Dedifferentiated amniotic fluid mesenchymal stem cell (primary cell): Measurements from ENCODE around the gene PLAU.
"Not testable (repeated sequence)": the region's sequence is repeated elsewhere in the genome, so short reads cannot be mapped to it uniquely, and the experiment has no call there.

ENCODE experiments used
- DNase-seq: peaks from one replicate; pipeline ENCODE4 v3.0.0-alpha.2; 2016; ENCODE audit errors: extremely low spot score

Gene PLAU

DNA sequence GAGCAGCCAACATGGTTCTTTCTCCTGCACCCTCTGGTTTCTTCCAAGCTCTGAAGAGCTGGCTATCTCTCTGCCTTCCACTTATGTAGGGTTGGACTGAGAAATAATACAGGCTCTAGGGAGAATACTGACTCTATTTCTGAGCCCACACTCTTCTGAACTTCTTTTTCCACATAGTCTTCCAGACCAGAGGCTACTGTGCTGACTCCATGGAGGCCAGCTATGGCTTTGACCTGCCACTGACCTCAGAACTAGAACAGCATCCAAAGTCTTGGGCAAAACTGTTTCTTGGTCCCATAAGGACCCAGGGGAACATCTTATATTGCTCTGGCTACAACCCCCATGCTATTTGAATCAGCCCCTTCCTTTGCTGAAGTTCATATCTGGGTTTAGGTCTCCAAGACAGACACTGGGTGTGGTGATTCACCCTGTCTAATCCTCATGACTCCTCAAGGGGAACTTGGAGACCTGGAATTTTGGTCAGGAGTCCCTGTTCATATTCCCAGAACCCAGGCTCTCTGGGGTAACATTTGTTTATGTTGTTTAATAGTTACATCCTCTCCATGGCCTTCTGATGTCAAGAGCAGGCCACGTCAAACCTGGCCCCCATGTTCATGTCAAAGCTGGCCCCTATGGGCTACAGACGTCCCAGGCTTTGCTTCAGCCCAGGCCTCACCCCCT is 12.1 kb upstream of the PLAU start:
- no peak for DNase-seq

DNA sequence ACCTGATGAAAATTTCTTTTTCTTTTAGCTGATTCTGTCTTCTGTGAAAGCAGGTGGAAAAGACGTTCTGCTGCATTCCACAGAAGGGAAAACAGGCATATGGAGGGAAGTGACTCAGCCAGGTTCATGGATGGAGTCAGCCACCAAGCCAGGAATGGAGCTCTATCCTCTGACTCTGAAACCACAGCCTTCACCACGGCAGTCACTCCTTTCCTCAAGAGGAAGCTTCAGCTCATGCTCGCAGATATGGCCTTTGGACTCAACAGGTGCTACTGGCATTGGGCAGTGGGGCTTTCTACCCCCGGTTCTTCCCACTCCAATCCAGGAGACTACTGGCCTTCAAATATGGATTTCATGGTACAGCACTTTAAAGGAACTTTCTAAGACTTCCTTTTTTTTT is 11.5 kb upstream of the PLAU start:
- peak; percentile 48 for DNase-seq

DNA sequence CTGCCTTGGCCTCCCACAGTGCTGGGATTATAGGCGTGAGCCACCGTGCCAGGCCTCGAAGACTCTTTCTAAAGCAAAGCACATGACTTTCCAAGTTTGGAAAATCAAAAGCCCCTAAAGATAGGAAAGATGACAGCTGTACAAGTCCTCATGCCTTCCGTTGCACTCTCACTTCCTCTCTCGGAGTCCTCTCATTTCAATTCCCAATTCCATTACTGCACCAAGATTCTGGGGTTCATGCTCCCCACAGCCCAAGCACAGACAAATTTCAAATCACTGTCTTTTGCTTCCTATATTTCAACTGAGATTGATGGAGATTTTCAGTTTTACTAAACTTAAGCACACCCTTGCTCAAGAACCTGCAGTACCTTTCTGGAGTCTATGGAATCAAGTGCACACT is 10.9 kb upstream of the PLAU start:
- no peak for DNase-seq

- no peak for DNase-seq
Measured at GRCh38 chr10:73901261-73901660, 9.7 kb upstream of the PLAU start.

DNA sequence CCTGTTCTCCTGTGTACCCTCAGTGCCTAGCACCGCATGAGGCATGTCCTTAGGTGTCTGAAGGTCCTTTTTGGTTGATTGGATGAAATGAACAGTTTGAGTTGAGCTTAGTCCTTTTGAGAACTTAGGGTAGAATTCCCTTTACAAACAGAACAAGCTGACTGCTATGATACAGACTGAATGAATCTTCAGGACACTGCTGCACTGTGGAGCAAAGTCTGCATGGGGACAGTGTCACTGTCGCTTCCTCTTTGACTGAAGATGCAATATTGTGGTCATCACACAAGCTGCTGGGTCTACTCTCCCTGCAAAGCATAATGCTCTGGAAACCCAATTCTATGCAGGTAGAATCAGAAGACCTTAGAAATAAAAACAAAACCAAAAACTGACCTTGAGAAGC is 8.6 kb upstream of the PLAU start:
- DNase-seq: no peak

DNA sequence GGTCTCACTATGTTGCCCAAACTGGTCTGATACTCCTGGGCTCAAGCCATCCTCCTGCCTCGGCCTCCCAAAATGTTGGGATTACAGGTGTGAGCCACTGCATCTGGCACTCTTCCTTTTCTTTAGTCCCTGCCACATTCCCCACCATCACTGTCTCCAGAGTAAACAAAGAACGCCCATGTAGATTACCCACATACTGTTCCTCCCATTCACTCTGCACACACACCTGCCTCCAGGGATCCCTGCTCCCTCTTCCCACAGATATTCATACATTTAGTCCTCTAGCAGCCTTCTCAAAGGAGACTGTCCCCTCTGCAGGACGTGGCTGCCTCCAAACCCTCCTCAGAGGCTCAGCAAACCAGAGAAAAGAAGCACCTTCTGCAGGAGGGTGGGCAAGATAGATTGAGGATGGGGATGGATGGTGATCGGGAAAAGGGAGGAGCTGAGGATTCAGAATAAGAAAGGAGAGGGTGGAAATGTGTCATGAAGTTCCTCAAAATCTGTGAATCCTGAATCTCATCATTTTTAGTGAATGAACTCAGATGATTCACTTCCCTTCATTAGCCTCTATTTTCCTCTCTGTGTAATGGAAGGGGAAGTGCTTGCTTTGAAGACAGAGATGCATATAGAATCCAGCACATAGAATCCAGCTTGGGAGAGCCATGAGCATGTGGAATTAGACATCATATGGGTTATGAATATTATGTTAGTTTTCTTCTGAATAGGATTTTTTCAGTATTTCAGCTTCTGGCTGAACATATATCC is 5.5 kb upstream of the PLAU start:
- no peak for DNase-seq

DNA sequence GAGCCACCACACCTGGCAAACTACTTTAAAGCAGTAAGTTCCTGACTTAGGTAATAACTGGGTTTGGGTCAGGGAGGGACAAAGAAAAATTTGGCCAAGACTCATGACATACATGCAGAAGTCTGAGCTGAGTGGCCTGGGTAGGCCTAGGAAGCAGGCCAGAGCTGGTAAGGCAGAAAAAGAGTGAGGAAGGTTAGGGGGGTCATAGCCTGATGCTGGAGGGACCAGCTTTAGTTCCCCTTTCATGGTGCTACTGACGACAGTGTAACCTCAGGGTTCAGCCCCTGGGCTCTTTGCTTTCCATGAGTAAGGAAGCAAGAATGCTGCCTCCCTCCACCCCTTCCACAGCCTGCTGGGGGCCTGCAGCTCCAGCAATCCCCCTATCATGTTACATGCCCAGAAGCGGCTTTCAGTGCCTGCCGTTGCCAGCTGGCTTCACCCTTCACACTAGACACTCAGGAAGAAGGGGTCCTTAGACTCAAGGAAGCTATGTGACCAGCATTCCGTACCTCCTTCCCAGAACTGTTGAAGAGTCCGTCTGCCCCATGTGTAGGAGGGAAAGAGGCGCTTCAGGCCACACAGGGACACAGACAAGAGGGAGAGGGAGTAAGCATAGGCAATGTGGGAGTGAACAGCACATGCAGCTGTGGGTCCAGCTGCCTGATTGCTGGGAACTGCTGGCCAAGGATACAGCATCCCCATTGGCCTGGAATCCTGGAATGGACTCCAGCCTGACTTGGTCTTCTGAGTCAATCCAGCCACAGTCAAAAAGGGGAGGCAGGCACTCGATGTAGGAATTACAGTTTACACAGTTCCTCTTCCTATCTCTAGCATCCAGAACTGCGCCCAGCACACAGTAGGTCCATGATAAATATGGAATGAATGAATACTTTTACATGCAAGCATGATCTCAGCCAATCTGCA is 4.1 kb upstream of the PLAU start:
- peak; percentile 91 for DNase-seq

DNA sequence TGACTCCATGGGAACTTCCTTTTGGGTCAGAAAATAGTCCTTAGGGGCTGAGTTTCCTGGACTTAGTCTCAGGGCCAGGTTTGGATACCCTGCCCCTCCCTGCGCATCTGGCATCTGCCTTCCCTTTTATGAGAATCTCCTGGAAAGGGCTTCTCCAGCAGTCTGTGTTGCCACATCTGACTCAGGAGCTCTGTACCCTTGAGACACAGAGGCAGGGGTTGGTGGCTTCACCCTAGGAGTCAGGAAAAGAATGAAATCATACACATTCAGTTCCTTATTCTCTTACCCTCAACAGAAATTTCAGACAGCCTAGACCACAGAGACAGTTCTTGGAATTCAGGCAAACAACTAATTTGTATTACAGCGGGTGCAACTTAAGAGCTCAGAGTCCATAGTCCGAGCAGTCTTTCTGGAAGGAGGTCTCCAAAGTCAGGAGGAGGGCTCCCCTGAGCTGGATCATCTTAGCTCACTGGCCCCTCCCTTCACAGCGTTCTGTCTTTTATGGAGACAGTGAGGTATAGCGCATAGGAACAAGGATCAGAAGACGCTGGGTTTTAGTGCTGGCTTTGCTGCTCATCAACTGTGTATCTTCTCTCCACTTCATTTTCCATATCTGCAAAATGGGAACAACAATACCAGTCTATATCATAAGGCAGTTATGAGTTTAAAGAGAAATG is 3.0 kb upstream of the PLAU start:
- DNase-seq: no peak

GRCh38 chr10:73908853-73909539 is 1.9 kb upstream of the PLAU start:
- peak; percentile 75 for DNase-seq

- no peak for DNase-seq
Measured at GRCh38 chr10:73909540-73910115, 1.3 kb upstream of the PLAU start.

DNA sequence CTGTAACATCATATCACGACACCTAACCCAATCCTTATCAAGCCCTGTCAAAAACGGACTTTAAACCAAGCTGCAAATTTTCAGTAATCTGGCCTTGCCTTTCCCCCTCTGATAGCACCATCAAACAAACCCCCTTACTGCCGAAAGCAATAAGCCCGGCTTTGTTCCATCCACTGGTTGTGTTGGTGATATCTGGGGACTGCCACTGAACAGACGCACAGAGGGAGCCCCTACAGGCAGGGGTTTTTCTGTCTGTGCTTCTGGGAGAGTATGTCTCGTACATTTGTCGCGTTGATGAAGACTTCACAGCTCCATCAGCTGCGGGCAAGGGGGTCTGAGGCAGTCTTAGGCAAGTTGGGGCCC is 550 bp upstream of the PLAU start:
- DNase-seq: no peak

DNA sequence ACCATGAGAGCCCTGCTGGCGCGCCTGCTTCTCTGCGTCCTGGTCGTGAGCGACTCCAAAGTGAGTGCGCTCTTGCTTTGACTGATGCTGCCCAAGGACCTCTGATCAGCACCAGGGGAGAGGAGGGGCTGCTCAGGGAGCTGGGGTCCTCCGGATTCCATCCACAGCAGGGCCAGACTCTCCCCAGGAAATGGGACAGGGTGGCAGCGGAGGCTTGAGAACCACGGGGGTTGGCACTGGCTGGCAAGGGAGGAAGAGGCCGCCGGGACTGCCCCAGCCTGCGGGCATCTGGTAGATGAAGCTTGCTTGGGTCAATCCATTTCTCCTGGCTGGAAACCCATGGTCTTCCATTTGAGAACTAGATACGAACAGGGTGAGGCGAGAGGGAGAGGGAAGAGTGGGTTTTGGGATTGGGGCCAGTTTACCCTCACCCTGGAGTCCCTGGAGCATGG is 647 bp downstream of the PLAU start:
- no peak for DNase-seq

- no peak for DNase-seq
Measured at GRCh38 chr10:73914036-73914435, 3.1 kb downstream of the PLAU start.

DNA sequence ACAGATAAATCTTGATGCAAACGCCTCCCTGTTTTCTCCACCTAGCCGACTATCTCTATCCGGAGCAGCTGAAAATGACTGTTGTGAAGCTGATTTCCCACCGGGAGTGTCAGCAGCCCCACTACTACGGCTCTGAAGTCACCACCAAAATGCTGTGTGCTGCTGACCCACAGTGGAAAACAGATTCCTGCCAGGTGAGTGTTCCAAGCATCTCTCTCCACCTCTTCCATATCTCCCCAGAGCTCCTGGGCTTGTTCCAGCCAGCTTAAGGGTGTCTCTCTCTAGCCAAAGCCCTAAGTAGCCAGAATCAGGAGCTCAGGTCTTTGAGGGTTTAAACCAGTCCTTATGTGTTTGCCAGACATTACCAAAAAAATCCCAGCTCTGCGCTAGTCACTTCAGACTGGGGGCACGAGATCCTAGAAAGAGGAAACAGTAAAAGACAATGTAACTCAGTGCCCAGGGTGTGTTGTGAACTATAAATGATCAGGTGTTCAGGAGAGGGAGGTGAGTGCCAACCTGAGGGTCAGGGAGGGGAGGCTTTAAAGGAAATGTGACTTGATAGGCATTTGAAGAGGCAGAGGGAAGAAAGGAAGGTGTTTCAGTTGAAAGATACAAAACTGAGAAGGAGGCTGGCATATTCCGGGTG is 4.4 kb downstream of the PLAU start:
- DNase-seq: no peak

- no peak for DNase-seq
Measured at GRCh38 chr10:73916761-73917470, 6.0 kb downstream of the PLAU start.

GRCh38 chr10:73917566-73918305 is 6.8 kb downstream of the PLAU start:
- no peak for DNase-seq

GRCh38 chr10:73919481-73919880 is 8.5 kb downstream of the PLAU start:
- DNase-seq: not testable (repeated sequence)

DNA sequence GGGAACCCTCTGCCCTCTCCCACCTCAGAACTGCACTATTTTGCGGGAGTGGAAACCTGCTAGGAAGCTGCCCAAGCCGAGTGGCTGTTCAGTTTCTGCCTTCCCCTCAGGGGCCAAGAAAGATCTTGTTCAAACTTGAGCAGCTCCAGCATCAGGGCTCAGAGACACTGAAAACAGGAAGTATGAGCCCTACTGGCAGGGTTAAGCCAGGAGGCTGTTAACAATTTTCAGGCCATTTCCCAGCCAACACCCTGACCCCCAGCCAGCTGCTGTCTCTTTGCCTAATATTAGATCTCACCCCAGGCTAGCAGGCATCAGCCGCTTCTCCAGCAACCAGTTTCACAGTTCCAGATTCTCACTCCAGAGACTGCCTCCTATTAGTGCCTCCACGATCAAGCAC is 9.2 kb downstream of the PLAU start:
- DNase-seq: no peak
